HG02763 (cell line): ENCODE measurements around the gene RASSF4.

ENCODE experiments used
- ATAC-seq: cut with Tn5 transposase; IDR thresholded peaks from one replicate; pipeline ENCODE4 v1.9.1; 2021; ENCODE audit warnings: mild to moderate bottlenecking, moderate library complexity; ENCODE audit not compliant: unreplicated experiment

RASSF4 gene

DNA sequence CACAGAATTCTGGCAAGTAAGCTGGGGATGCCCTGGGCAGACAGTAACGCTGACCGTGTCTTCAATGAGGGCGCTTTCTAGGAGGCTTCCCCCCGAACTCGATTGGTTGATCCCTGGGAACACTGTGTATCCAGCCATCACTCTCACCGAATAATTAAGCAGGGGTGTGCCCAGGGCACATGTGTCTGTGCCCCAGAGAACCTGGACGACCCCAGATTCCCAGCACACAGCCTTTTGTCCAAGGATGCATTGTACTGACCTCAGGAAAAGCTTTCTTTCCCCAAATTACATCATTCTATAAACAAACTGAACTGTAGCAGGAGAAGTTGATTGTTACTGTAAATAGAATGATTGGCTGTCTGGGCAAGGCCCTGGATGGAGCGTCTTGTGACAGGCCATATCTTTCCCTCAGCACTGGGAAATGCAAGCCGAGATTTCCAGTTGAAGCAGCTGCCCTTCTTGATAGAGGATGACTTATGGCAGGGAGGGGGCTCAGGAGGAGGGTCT, 25.6 kb downstream of the RASSF4 start:
- ATAC-seq: no peak

DNA sequence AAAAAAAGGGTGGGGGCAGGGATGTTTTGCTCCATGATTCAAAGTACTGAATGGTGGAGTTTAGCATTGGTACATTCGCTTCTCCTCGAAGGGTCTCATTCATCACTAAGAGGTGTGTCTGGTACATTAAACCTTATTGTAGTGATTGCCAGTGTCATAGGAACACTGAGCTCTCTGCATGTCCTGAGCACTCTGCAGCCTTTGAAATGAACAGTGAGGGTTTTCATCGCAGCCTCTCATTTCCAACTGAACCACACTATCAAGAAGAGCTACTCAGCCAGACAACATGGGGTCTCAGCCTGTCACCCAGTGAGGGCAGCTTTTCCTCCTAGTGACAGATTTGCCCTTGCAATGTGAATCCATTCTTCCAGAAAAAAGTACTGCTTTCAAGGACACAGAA, 26.6 kb downstream of the RASSF4 start:
- ATAC-seq: no peak

DNA sequence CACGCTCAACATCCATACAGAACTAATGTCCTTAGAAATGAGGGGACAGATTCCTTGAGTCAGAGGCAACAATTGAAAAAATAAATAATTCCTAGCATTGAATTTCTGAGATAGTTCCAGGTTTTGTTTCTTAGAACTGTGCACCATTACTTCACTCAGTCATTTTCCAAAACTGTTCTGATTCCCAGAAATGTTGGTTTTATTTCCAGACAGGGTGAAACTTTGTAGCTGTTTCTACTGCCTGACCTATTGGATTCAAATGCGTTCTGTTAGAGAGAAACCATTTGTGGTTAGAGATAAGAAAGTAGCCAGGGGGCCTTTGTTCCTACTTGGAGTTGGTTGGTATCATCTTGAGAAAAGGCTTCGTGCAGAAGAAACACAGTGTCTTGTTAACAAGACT, 27.1 kb downstream of the RASSF4 start:
- no peak for ATAC-seq

DNA sequence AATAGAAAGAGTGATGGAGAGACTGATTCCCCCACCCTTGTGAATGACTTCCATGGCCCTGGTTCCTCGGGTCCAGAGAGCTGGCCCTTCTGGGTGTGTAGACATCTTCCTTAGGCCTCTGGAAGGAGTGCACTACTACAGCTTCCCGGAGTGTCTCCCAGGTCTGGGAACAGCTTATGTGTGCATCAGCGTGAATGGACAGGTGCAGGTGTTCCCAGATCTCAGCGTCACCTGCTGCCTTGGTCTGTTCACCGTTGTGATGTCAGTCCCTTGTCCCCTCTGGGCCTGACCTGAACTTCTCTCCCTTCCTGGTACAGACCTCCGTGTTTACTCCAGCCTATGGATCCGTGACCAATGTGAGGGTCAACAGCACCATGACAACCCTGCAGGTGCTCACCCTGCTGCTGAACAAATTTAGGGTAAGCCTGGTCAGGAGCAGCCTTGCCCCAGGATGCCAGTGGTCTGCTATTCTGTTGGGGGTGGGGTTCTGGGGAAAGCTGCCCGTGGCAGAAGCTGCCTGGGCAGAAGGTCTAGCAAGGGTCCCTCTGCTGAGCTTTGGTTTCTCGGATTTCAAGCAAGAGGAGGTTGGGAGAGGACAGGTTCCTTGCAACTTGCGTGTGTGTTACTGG, 29.5 kb downstream of the RASSF4 start:
- ATAC-seq: no peak

DNA sequence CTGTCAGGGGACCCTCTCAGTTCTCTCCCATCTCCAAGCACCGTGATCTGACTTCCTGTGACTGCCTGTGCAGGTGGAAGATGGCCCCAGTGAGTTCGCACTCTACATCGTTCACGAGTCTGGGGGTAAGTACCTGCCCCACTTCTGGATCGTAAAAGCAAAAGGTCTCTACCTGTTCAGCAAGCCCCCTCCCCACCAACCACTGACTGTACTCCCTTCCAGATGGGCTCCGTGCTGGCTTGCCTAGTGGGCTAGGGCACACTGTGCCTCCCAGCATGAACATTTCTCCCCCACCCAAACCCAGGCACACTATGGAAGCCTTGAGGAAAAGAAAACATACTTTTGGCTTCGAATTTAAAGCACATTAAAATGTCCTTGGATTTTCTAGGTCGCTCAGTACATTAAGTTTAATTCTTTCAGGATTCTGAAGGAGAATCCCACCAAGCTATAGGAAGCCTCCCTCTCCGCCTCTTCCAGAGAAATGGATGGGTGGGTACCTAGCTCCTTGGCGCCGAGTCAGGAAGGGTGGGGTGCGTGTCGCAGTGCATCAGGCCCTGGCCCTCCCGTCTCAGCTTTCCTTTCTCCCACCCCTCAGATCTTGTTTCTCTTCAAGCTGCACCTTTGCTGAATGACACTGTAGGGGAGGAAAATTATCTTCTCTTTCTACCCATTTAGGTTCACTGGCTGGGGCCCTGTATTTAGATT, 30.1 kb downstream of the RASSF4 start:
- ATAC-seq: no peak

DNA sequence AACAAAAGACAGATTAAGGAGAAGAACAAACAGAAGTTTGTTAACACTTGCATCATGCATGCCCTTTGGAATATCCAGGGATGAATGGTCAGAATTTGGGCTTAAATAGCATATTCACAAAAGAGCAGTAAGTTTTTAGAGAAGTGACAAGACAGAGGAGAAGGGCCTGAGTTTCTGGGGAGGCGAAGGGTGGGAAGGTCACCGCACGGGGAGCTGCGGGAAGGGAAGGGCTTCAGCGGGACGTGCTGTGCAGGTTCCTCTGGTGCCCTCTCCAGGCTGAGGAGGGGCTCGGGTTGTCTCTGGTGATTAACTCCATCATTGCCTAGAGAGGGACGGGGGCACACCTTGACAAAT, 30.7 kb downstream of the RASSF4 start:
- no peak for ATAC-seq

DNA sequence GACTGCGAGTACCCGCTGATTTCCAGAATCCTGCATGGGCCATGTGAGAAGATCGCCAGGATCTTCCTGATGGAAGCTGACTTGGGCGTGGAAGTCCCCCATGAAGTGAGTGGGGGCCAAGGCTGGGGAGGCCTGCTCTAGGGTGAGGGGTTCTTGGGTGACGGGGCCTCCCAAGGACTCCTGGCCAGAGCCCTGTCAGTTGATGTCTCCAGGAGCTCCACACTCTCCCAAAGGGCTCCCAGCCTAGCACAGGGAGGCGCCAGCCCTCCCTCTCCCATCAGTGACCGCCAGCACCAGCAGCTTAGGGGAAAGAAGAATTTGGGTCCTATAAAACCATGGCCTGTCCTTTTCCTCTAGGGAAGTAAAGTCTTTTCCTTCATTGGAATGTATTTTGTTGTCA, 31.4 kb downstream of the RASSF4 start:
- no peak for ATAC-seq

DNA sequence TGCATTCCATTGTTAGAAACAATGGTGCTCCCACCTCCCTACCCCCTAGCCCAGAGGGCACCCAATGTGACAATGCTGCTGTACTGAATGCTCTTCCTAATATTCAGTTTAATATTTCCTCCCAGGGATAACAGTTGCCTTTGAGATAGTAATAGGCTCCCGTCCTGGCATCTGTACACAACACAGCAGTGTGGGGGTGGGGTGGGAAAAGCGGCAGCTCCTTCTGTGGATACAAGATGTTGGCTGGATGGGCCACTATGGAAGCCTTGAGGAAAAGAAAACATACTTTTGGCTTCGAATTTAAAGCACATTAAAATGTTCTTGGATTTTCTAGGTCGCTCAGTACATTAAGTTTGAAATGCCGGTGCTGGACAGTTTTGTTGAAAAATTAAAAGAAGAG, 32.0 kb downstream of the RASSF4 start:
- no peak for ATAC-seq

DNA sequence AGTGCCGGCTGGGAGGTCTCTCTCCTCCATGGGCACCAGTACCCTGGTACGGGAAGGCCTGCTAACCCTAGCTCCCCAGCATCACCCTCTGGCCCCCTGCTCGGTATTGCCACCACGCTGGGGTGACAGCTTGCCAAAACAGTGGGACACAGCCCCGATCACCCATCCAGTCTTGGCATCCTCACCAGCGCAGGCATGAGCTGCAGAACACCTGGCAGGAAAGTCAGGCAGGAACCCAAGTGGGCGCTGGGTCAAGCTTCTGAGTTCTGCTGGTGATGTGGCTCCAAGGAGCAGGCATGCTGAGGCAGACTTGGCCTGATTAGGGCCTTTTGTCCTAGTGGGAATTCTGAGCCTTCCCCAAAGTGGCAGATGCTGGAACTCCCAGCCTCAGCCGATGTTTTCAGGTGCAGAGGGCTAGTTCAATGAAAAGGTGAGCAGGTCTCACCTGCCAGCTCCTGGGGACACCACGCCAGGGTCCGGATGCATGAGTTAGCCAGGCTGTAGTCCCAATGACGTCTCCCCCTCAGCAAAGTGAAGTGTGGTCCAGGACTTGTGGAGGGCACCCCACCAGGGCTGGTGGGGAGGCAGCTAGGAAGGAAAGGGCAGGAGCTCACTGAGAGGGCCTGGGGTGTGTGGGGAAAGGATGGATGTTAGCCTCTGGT, 32.6 kb downstream of the RASSF4 start:
- no peak for ATAC-seq

DNA sequence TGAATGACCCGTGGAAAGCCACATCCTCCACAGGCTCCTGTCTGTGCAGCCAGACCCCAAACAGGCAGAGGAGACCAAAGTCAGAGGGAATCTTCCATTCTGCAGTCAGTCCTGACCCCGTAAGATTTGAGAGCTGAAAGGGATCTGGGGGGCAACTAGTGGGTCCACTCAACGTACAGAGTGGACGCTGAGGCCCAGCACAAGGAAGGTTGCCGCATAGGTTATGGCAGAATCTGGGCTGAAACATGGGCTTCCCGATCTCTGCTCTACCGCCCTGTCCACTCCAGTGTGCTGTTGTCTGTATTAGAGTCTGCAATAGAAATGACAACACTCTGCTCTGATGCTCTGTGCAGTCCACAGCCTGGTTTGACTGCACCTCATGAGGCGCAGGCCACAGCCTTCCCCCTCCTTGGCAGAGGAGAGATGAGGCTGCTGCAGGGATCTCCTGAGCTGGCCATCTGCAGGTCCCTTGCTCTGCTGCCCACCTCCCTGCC, 33.2 kb downstream of the RASSF4 start:
- no peak for ATAC-seq

DNA sequence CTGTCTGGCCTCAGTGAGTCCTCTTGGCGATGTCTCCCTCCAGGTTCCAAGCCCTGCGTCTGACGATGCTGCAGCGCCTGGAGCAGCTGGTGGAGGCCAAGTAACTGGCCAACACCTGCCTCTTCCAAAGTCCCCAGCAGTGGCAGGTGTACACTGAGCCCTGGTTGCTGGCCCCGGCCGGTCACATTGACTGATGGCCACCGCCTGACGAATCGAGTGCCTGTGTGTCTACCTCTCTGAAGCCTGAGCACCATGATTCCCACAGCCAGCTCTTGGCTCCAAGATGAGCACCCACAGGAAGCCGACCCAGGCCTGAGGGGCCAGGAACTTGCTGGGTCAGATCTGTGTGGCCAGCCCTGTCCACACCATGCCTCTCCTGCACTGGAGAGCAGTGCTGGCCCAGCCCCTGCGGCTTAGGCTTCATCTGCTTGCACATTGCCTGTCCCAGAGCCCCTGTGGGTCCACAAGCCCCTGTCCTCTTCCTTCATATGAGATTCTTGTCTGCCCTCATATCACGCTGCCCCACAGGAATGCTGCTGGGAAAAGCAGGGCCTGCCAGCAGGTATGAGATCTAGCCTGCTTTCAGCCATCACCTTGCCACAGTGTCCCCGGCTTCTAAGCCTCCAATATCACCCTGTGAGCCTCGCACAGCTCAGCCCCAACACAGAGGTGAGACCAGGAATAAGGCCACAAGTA, 33.8 kb downstream of the RASSF4 start:
- no peak for ATAC-seq

DNA sequence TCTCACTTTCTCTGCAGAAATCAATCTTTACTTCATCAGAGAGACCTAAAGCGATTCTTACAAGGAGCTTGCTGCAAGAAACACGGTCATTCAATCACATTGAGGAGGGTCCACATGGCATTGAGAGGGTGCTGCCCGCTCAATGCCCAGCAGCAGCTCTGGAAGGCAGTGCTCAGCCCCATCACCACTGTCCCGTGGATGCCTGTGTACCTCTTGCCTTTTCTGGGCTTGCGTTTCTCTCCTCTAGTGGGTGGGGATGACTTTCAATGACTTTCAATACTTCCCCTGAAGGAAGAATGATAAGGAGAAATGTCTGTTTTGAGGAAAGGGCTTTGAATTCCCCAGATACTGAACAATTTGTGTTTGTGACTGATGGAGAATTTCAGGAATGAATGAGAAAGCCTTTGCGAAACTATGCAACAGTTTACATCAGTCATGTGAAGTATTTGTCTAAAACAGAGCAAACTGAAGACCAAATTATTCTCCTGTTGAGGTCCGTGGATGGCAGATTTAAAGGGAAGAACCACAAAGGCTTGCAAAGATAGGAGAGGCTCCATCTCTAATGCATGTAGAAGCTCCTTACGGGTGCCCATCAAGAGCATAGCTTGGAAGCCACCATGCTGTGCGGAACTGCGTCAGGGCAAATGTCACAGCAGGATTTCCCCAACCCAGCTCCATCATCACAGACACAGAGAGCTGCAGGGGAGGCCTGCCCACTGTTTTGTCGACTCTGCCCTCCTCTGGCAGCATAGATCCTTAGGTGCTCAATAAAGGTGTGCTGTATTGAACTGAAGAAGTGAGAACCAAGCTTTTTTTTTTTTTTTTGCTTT, 34.5 kb downstream of the RASSF4 start:
- no peak for ATAC-seq

DNA sequence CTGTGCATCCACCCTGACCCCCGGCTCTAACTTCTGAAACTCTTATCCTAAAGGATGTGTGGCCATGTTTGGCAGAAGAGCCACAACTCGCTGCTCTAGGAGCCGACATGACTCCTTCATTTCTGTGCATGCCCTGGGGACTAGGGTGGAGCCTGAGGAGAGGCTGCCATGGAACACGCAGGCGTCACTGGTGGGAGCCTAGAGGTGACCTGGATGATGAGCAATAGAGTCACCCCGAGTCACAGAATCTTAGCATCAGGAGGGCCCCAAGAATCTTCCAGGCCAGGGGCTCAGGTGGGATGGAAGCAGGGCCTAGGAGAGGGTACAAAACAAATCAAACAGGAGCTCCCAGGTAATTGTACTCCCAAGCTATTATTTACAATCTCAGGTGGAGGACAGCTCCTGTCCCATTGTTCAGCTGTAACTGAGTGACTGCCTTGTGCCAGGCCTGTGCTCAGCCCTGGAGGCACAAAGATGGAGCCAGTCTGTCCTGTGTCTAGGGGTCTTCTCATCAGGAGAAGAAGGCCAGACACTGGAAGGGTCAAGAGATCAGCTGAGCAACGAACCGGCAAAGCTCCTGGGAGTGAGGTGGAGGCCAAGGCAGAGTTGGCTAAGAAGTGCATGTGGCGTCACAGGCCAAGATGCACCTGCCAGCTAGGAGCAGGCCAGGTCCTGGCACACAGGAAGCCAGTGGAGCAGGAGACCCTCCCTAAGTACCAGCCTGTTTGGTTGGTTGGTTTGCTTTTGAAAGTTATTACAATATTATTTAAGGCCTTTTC, 35.3 kb downstream of the RASSF4 start:
- ATAC-seq: no peak

DNA sequence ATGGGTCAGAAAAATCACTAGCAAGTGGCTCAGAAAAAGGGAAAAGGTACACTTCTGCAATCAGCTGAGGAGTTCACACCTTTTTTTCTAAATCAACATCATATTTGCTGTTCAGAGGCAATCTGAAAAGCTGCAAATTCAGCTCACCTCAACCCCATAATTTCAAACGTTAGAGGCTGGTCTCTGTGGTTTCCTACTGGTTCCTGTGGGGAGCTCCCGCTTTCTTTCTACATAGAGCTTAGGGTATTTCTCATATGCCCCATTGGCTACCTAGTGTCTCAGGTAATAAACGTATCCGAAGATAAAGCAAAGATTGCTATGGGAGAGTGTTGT, 35.9 kb downstream of the RASSF4 start:
- ATAC-seq: no peak

DNA sequence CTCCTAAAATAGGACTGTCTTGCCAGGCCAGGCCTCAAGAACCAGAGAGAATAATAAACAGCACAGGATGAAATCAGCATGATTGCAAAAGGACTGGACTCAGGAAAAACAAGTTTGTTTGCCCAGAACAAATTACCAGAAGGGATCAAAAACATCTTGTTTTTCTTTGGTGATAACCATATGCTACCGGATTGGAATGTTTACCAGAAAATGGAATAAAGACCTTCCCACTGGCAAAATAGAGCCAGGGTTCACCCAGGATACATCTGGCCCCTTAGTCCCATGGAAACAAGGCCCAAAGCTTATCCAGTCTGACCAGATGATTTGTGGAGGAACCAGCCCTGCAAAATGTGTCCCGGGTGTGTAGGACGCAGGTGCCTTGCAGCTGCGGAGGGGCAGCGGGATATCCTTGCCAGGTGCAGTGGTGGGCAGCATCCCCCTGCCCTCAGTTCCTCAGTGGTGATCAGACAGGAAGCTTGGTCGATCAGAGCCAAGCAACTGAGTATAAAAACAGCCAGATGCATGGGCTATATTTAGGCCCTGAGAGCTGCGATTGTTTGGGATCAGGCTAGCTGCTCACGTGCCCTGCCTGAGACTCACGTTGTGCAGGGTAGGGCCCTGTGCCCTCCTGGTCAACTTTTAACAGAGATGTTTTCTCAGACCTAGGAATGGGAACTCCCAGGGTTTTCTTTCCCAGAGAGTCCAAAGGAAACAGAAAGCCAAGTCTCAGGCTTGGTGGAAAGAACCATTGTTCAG, 36.5 kb downstream of the RASSF4 start:
- ATAC-seq: no peak

DNA sequence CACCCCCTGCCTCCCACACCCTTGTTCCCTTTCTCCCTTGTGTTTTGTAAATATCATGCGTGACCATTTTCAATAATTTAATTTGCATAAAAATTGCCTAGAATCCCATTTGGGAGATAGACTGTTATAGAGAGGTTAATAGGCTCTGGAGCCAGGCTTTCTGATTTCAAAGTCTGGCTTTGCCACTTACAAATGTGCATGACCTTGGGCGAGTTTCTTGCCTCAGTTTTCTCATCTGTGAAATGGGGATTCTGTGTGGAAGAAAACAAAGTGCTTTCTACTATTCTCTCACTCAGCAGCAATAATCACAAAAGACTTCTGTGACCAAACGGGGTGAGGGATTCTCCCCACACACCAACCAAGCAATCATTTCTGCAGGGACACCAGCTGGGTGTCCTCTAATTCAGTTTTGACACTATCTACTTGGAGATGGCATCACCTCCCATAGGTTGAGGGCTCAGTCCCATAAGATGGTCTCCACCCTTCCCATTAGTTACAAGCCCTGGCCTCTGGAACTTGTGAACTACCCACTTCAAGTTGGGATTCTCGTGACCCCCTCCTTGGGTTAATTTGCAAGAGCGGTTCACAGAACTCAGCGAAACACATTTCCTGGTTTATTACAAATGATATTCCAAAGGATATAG, 37.6 kb downstream of the RASSF4 start:
- no peak for ATAC-seq

DNA sequence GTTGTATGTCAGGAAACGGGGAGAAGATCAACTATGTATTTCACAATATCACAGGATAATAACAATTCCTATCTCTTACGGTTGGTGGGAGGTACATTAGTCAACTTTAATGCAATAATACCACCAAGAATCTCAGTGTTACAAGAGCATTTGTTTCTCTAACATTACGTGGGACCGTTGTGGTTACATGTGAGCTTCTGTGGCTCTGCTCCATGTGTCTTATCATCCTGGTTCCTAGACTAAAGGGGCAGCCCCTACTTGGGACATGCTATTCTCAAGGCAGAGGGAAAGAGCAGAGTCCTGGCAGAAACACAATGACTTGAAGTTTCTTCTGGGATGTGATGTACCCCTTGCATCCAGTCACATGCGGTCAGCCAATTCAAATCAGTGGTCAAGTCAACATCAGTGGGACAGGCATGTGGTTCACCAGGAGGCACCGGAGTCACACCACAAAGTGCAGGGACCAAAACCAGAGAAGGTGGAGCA, 38.6 kb downstream of the RASSF4 start:
- ATAC-seq: no peak

DNA sequence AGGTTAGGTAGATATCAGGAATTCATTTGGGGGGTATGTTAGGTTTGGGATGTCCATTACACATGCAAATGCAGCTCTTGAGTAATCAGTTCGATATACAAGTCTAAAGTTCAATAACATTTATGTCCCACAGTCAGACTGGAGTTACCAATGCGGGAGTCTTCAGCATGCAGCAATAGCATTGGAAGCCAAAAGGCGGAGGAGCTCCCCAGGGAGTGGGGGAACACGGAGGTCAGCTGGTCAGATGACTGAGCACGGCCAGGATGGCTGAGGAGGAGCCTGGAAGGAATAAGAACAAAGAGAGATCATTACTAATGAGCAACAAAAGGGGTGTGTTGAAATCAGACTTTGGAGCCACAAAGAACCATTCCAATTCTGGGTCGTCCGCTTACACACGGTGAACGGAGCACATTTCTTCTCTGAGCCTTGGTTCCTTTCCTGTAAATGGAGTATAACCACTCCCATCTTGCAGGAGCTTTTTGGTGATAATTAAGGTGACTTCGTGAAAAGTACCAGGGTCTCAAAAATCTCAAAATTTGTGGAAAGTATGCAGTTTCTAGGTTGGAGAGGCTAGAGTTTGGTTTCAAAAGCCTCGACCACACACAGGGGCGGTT, 40.6 kb downstream of the RASSF4 start:
- no peak for ATAC-seq
